NCI-H2227 (cell line): Measurements from ENCODE around the gene CSTA.

Experiments
- DNase-seq: peaks from one replicate; lab custom pipeline; 2025; ENCODE audit not compliant: unreplicated experiment; lab: John Stamatoyannopoulos, UW

Gene CSTA

DNA sequence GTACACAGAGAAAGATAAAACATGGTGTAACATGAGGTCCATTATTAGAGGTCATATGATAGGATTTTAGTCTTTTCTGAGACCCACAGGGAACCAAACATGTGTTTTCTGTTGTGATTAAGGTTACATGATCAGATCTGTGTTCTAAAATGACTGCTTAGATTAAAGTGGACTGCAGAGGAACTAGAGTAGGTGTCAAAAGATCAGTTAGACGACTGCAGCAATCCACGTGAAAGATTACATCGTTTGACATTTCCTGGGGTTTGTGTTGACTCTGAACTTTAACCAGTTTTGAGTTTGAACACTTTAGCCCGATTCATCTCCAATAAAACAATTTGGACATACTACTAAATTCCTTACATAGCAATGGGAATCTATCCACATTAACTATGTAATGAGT lies 52.9 kb downstream of the CSTA start:
- DNase-seq: no peak

DNA sequence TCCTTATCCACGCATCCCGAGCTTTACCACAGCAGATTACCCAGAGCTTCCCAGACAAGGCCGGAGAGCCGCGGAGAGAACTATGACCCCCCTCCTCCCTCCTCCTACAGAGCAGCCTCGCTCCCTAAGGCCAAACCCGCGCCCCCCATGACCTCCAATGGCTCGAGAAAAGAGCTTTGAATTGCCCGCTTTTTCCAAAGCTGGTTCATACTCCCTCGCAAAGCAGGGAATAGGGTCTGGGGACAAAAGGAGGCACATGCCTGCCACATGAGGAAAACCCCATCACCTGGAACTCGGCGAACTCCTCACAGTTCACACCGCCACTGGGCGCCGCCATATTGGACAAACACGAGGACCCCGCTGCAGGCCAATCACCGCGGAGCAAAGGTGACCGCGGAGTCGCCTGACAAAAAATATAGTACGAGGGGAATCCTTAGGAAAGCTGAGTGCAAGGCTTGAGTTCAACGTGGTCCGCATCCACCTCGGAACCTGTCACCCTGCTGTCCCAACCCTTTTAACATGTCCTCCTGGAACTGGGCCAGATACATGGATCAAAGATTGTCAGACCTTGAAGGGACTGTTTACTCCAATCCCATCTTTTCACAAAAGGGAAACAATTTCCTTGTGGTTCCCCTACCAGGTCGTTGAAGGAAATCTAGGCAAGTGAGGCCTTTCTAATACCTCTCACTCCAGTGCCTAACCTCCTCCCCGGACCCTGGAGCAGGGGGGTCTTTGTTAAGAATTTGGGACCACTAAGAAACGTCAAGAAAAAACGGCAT lies 58.0 kb downstream of the CSTA start, which contains the start of gene MIX23:
Gene MIX23, minus strand, starts transcription at position 344 of the 779 bp plus-strand sequence. Its CDS starts 7 bp downstream, at position 337.
- peak; percentile 90 for DNase-seq

DNA sequence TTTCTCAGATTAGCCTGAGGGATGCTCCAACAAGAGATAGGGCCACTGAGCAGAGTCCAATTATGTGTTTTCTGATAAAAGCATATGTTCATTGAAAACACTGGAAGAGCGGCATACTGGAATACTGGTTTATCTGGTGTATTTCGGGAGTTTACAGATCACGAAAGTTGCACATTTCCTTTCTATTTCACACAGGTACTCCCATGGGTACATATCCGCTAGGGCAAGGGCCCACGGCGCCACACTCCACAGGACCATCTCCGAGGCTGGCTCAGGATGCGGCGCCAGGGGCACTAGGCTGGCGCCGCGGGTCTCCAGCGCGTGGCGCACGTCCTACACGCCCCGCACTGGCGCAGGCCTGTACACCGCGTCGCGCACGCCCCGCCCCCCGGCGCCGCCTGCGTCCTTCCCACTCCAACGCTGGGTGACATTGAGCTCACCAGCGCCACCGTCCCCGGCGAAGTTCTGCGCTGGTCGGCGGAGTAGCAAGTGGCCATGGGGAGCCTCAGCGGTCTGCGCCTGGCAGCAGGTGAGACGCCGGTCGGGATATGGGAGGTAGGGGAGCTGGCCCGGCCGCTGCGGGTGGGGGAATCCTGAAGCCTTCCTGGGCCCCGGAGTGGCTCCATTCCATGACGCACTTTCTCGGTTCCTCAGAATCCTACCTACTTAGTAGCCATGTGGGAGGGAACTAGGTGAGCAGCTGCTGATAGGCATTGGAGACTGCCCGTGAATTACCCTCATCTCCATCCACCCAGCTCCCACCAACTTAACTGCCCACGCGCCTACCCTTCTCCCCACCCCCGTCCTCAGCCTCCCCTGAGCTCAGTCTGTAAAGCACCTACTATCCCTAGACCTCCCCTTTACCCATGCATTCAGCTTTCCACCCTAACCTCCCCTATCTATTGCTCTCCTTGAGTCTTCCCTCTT lies 59.0 kb downstream of the CSTA start, which contains the start of gene FAM162A:
Gene FAM162A, plus strand, starts transcription at position 412 of the 927 bp plus-strand sequence. Its CDS starts 84 bp downstream, at position 496.
- DNase-seq: peak; percentile 93

DNA sequence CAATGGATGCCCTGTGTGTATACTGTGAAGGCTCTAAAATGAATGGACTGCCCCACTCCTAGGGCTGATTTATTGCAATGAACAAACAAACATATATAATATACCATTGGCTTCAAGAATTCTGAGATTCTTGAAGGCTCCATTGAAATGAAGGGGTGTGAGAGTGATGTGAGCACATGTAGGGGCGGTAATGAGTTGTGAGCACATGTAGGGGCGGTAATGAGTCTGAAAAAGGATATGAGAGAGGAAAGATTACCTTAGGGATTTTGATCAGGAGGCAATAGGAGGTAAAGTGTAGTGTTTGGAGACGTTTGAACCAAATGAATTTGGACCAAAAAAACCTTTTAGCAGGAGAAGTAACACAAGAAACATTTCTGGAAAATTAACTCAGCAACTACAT lies 62.7 kb downstream of the CSTA start:
- no peak for DNase-seq

DNA sequence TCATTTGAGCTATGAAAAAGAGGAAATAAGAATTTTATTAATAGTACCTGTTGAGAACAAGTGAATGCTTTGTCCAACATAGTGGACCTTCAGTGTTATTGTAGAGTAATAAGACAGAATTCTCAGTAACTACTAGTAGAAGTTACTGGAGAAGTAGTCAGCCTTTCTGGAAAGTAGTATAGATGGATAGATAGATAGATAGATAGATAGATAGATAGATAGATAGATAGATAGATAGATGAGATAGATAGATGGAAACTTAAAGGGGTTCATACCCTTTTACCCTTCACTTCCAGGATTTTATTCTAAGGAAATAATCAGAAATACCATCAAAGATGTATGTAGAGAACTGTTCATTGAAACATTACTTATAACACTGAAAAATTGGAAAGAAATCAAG lies 64.1 kb downstream of the CSTA start:
- DNase-seq: no peak

DNA sequence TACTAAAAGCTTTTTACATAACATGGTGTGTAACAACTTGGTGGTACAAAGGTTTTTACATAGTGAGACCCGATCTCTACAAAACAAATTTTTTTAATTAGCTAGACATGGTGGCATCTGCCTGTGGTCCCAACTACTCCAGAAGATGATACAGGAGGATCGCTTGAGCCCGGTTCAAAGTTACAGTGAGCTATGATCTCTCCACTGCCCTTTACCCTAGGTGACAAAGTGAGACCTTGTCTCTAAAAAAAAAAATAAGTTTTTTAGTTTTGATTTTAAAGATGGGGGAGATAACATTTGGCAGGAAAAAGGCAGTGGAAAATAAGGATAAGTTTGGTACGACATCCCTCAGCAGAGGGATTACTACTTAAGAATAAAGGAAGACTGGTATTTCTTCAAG lies 64.8 kb downstream of the CSTA start:
- DNase-seq: no peak

DNA sequence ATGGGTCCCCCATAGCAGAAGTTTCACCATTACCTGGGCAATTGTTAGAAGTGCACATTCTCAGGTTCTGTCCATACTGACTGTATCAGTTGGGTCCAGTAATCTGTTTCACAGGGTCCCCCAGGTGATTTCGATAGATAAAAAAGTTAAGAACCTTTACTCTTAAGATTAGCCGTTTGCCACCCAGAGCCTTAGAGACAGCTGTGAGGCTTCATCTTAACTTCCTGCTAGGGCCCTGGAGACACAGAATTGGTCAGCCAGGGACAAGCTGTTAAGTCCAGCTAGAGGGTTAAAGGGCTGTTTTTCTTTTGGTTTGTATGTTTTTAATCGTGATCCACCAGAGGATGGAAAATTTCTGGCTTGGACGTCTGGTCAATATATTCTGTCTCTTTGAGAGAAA lies 65.6 kb downstream of the CSTA start:
- DNase-seq: no peak
